T-cell (primary cell): Measurements from ENCODE around the gene GRM5. TPM values are rescaled to one million over a fixed set of nuclear protein-coding genes. Genes with fewer than 3 reads are reported as not detected.
A peak's percentile ranks its signal among the peaks of the same experiment; 100 is the strongest.
"Not testable (repeated sequence)": the region's sequence is repeated elsewhere in the genome, so short reads cannot be mapped to it uniquely, and the experiment has no call there.

Experiments used
- ATAC-seq, 4 experiments: fragments of 200-7000 bp in 3 of 4; fragments of 150-1000 bp in 1 of 4; cut with Tn5 transposase; replicated peaks in 1 of 4; 1 replicate in 3 of 4; 2 replicates in 1 of 4; pipeline ENCODE4 v1.10.0; 2021; ENCODE audit warnings: moderate library complexity in 3 of 4, mild to moderate bottlenecking in 2 of 4, moderate number of reproducible peaks in 1 of 4
- CTCF ChIA-PET, 2 donors: fragments of 300-600 bp; sonication (Branson Sonifier 250); formaldehyde crosslinking; loops; one replicate each; lab custom pipeline; 2022; ENCODE audit warnings: antibody characterized with exemption in 2 of 2; lab: Charles Lee
- POLR2A ChIA-PET, 2 donors: fragments of 300-600 bp; sonication (Branson Sonifier 250); formaldehyde crosslinking; loops; one replicate each; lab custom pipeline; 2022; ENCODE audit warnings: antibody characterized with exemption in 2 of 2; lab: Charles Lee
- DNase-seq, 35 experiments: peaks; one replicate each; pipeline versions ENCODE4 v3.0.0 to v3.0.0-alpha.2; 2013 to 2023
- H3K27ac ChIP-seq: one replicate; pipeline ENCODE4 v1.5.1; 2013; ENCODE audit warnings: low read length
- H3K27me3 ChIP-seq, 2 experiments: replicated peaks in 1 of 2; 1 replicate in 1 of 2; 2 replicates in 1 of 2; pipeline versions ENCODE4 v1.6.1 to v1.7.0; 2013; ENCODE audit warnings: low read length in 1 of 2, mixed read lengths in 1 of 2; ENCODE audit not compliant: control insufficient read depth in 2 of 2, insufficient read depth in 2 of 2; ENCODE audit errors: extremely low read depth in 1 of 2
- H3K36me3 ChIP-seq, 2 donors: 1 replicate in 1 of 2; 2 replicates in 1 of 2; pipeline versions ENCODE4 v1.6.1 to v1.7.0; 2013; ENCODE audit warnings: low read length in 1 of 2; ENCODE audit not compliant: control insufficient read depth in 2 of 2, insufficient read depth in 1 of 2; ENCODE audit errors: extremely low read depth in 1 of 2
- H3K4me1 ChIP-seq, 2 experiments: 1 replicate in 1 of 2; 2 replicates in 1 of 2; pipeline versions ENCODE4 v1.6.1 to v1.7.0; 2013; ENCODE audit warnings: low read length in 2 of 2, mixed read lengths in 1 of 2; ENCODE audit not compliant: insufficient read depth in 2 of 2, control insufficient read depth in 1 of 2; ENCODE audit errors: extremely low read depth in 1 of 2
- H3K4me3 ChIP-seq, 2 donors: 1 replicate in 1 of 2; 2 replicates in 1 of 2; pipeline versions ENCODE4 v1.5.1 to v1.7.0; 2013; ENCODE audit warnings: mild to moderate bottlenecking in 2 of 2, low read length in 1 of 2, moderate library complexity in 1 of 2; ENCODE audit not compliant: control insufficient read depth in 1 of 2; ENCODE audit errors: extremely low read depth in 1 of 2
- H3K9me3 ChIP-seq: 2 replicates; pipeline ENCODE4 v1.7.0; 2013
- H3K27ac Mint-ChIP-seq, 2 donors: one replicate each; pipeline ENCODE4 v1.8.0; 2020 to 2021; ENCODE audit warnings: mild to moderate bottlenecking in 2 of 2, mixed read lengths in 2 of 2
- H3K27me3 Mint-ChIP-seq, 2 donors: one replicate each; pipeline ENCODE4 v1.8.0; 2021 to 2022; ENCODE audit warnings: mixed read lengths in 2 of 2
- H3K36me3 Mint-ChIP-seq: one replicate; pipeline ENCODE4 v1.8.0; 2021; ENCODE audit warnings: mixed read lengths
- H3K4me1 Mint-ChIP-seq, 3 donors: one replicate each; pipeline ENCODE4 v1.8.0; 2020 to 2022; ENCODE audit warnings: mixed read lengths in 3 of 3, mild to moderate bottlenecking in 1 of 3
- H3K4me3 Mint-ChIP-seq, 3 donors: one replicate each; pipeline ENCODE4 v1.8.0; 2020 to 2022; ENCODE audit warnings: mild to moderate bottlenecking in 3 of 3, mixed read lengths in 3 of 3, moderate library complexity in 3 of 3
- H3K9me3 Mint-ChIP-seq, 3 donors: one replicate each; pipeline ENCODE4 v1.8.0; 2020 to 2022; ENCODE audit warnings: mixed read lengths in 3 of 3
- WGBS: methylation state at CpG from one replicate; pipeline ENCODE4 v1.1.5; 2013; ENCODE audit warnings: missing lambda C conversion rate; ENCODE audit not compliant: insufficient coverage; 5-methylcytosine and 5-hydroxymethylcytosine counted together
- total RNA-seq, 35 experiments: library from RNA in 6 of 35; stranded (reverse) in 6 of 35; fragments of 120-200 nt in 1 of 35; gene quantifications; one replicate each; pipeline versions ENCODE4 v1.2.1 to v1.2.4 and lab custom pipeline; 2013 to 2026

GRM5 gene
- total RNA-seq, 5 donors from 2014 or later (not counting 1 experiment from before 2014, with no cell fraction given): not detected

DNA sequence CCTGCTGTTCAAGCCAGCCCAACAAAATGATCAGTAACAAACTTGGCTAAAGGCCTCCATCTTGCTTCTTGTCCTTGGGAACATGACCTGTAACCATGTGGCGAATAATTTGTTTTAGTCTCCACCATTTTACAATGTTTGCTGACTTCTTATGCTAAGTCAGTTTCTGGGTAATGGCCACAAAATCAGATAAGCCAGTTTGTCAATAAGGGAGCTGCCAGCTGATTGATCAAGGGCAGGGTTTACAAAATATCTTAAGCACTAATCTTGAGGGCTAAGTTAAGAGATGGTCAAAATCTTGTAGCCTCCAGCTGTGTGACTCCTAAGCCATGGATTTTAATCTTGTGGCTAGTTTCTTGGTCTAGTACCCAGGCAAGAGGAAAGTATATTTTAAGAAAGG, 176.9 kb downstream of the GRM5 start:
- H3K4me1 Mint-ChIP-seq: peaks cover 8 to 19% (median 14%) of the 10 kb centered on the region in 3 donors
- peaks cover 11 to 24% (median 18%) of the 10 kb centered on the region in 3 donors for H3K9me3 Mint-ChIP-seq
- H3K27me3 Mint-ChIP-seq, H3K27ac ChIP-seq, H3K4me3 ChIP-seq, H3K36me3 Mint-ChIP-seq, H3K27me3 ChIP-seq, DNase-seq, ATAC-seq, H3K27ac Mint-ChIP-seq, H3K4me1 ChIP-seq, H3K9me3 ChIP-seq, POLR2A ChIA-PET, H3K36me3 ChIP-seq, H3K4me3 Mint-ChIP-seq: not testable (repeated sequence)
- WGBS: 100% methylated on average over 1 of the region's 1 CpG
- CTCF ChIA-PET: interaction anchor here in 1 of 2 donors (0.7 kb wide), 1 partner anchor 521 kb away, joined by 3 read pairs; no protein-coding TSS in a partner anchor

DNA sequence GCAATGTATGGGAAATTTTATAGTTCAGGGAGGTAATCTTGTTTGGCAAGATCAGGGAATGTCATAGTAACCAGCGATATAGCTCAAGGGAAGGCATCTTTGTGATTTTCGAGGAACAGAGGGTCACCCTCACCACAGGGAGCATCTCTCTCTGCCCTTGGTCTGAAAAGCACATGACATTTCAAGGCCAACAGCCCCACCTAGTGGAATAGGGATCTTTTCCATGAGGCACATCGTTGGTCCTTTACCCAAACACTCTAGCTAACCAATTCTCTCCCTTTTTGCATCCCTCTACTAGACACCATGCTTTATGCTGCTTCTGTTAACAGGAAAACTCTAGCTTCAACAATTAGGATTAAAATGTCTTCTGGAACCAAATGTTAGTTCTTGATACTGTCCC, 179.0 kb downstream of the GRM5 start:
- peak in 23 of 35 experiments; percentile 0 to 61 (median 8) for DNase-seq
- Histone ChIP-seq H3K9me3 (peaks cover 2% of the 10 kb centered on the region), H3K36me3 (no peaks in the 10 kb centered on the region), H3K4me3 (no peak overlapping the region), H3K4me1 (no peaks in the 10 kb centered on the region), H3K27ac (no peak overlapping the region), H3K27me3 (no peaks in the 10 kb centered on the region)
- ChIA-PET CTCF (interaction anchor here in 1 of 2 donors (0.7 kb wide), 1 partner anchor 345 kb away, joined by 3 read pairs; no protein-coding TSS in a partner anchor), POLR2A (no interaction called here)
- Mint-ChIP-seq H3K4me1 (peaks cover 0 to 1% (median 0%) of the 10 kb centered on the region in 3 donors), H3K27ac (peak overlapping the region in 1 of 2 donors; percentile 3), H3K9me3 (peaks cover 16 to 26% (median 24%) of the 10 kb centered on the region in 3 donors), H3K27me3 (no peaks in the 10 kb centered on the region), H3K4me3 (no peak overlapping the region), H3K36me3 (peaks cover 6% of the 10 kb centered on the region)
- ATAC-seq: peak in 2 of 4 experiments; percentile 37 to 45
- no CpG with 5 or more reads among the region's 3 CpGs for WGBS

DNA sequence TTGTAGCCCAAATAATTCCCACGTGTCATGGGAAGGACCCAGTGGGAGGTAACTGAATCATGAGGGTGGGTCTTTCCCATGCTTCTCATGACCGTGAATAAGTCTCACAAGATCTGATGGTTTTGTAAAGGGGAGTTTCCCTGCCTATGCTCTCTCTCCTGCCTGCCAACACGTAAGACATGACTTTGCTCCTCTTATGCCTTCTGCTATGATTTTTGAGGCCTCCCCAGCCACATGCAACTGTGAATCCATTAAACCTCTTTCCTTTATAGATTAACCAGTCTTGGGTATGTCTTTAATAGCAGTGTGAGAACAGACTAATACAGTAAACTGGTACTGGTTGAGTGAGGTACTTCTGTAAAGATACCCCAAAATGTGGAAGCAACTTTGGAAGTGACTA, 183.0 kb downstream of the GRM5 start:
- ATAC-seq, H3K4me1 Mint-ChIP-seq, CTCF ChIA-PET, DNase-seq, H3K27me3 ChIP-seq, H3K36me3 ChIP-seq, H3K4me3 Mint-ChIP-seq, POLR2A ChIA-PET, H3K36me3 Mint-ChIP-seq, H3K27ac ChIP-seq, H3K4me1 ChIP-seq, H3K9me3 ChIP-seq, H3K27me3 Mint-ChIP-seq, H3K27ac Mint-ChIP-seq, H3K4me3 ChIP-seq: not testable (repeated sequence)
- no CpG with 5 or more reads among the region's 3 CpGs for WGBS
- H3K9me3 Mint-ChIP-seq: peaks cover 16 to 26% (median 19%) of the 10 kb centered on the region in 3 donors

DNA sequence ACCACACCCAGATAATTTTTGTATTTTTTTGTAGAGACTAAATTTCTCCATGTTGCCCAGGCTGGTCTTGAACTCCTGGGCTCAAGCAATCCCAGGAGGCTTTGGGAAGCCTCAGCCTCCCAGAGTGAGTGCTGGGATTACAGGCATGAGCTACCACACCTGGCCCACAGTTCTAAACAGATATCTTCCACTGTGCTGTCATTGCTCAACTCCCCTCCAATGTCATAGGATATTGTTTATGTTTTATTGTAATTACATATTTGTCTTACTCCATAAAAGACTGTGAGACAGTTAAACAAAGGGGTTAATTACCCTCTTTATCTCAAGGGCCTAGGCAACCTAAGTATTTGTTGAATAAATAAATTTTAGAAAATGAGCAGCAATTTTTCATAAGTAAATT, 204.2 kb downstream of the GRM5 start:
- Histone ChIP-seq H3K27me3 (no peaks in the 10 kb centered on the region), H3K36me3 (no peaks in the 10 kb centered on the region), H3K4me1 (no peaks in the 10 kb centered on the region), H3K4me3 (no peak overlapping the region), H3K9me3 (no peaks in the 10 kb centered on the region), H3K27ac (no peak overlapping the region)
- peaks cover 0 to 9% (median 2%) of the 10 kb centered on the region in 3 donors for H3K4me1 Mint-ChIP-seq
- H3K36me3 Mint-ChIP-seq: no peaks in the 10 kb centered on the region
- H3K9me3 Mint-ChIP-seq: peaks cover 0 to 7% (median 3%) of the 10 kb centered on the region in 3 donors
- CTCF ChIA-PET: no interaction called here
- ATAC-seq (no peak), DNase-seq (no peak)
- H3K27ac Mint-ChIP-seq: no peak overlapping the region
- H3K27me3 Mint-ChIP-seq: no peaks in the 10 kb centered on the region
- no peak overlapping the region for H3K4me3 Mint-ChIP-seq
- POLR2A ChIA-PET: no interaction called here

DNA sequence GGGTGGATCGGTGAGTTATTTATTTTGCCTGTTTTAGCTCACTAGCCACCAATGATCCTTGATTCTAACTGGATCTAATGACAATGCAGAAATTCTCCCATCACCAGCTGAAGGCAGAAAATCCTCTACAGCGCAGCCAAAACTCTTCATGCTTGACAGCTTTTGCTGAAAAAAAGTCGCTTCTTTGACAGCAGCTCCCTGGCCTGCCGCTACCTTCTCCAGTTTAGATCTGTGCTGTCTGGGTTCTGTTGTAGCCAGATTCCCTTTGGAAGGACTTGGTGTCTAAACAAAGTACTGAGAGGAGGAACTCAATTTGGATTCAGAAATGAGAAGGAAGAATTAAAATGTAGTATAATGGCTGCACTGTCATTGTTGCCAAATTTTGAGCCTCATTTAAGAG, 205.4 kb downstream of the GRM5 start:
- WGBS: 90% methylated on average over 2 of the region's 4 CpGs
- not testable (repeated sequence) for H3K4me1 Mint-ChIP-seq, H3K27me3 ChIP-seq

DNA sequence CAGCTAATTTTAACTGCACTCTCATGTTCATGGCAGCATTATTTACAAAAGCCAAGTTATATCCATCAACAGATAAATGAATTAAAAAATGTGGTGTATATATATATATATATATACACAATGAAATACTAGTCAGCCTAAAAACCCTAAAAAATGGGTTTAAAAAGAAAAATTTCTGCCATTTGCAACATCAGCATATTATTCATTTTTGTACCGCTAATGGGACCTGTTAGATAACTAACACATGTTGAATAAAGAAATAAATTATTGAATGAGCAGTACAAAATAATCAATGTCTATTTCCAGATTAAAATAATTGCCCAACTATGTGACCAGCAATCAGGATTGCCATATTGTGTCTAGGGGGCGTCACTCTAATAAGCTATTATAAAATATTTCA, 211.8 kb downstream of the GRM5 start:
- H3K27ac Mint-ChIP-seq, H3K27ac ChIP-seq, CTCF ChIA-PET, H3K4me3 ChIP-seq, H3K9me3 Mint-ChIP-seq, H3K4me1 ChIP-seq, H3K36me3 Mint-ChIP-seq, H3K36me3 ChIP-seq, DNase-seq, H3K27me3 Mint-ChIP-seq, H3K4me3 Mint-ChIP-seq, H3K9me3 ChIP-seq, H3K27me3 ChIP-seq, ATAC-seq, H3K4me1 Mint-ChIP-seq: not testable (repeated sequence)
- POLR2A ChIA-PET: interaction anchor here in 1 of 2 donors (0.6 kb wide), 1 partner anchor 16 kb away, joined by 3 read pairs; no protein-coding TSS in a partner anchor
- WGBS: no CpG with 5 or more reads among the region's 2 CpGs

More for the DNA sequence above, 205.4 kb downstream of the GRM5 start:
- CTCF ChIA-PET: interaction anchor here in 1 of 2 donors (0.6 kb wide), 1 partner anchor 12 kb away, joined by 3 read pairs; no protein-coding TSS in a partner anchor
- H3K36me3 ChIP-seq, H3K27ac Mint-ChIP-seq, H3K27ac ChIP-seq, H3K36me3 Mint-ChIP-seq, H3K9me3 Mint-ChIP-seq, H3K4me3 Mint-ChIP-seq, H3K4me1 ChIP-seq, H3K9me3 ChIP-seq, ATAC-seq, POLR2A ChIA-PET, H3K4me3 ChIP-seq, DNase-seq, H3K27me3 Mint-ChIP-seq: not testable (repeated sequence)

DNA sequence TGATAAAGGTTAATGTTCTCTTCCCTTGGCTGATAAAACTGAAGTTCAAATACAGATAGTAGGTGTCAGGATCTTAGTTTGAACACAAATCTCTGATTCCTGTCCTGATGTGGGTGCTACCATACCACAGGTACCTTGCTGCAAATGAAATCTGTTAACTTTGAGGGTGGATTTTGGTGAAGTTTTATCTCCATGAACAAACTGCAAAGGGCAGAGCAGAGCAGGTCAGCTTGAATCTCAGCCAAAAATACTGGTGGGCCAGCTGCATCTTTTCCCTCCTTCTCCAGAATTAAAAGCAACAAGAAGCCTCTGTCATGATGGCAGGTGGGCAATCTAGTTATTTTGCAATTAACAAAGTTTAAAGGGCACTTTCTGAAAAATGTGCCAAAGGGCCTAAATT, 214.2 kb downstream of the GRM5 start:
- H3K27me3 ChIP-seq, H3K36me3 Mint-ChIP-seq, ATAC-seq, H3K27ac Mint-ChIP-seq, H3K4me1 ChIP-seq, H3K4me3 Mint-ChIP-seq, CTCF ChIA-PET, H3K4me3 ChIP-seq, H3K4me1 Mint-ChIP-seq, POLR2A ChIA-PET, DNase-seq, H3K27ac ChIP-seq, H3K27me3 Mint-ChIP-seq, H3K36me3 ChIP-seq, H3K9me3 Mint-ChIP-seq, H3K9me3 ChIP-seq: not testable (repeated sequence)
